Lung (tissue), 12 donors: ENCODE data around the gene WNK1. TPM values are rescaled to one million over a fixed set of nuclear protein-coding genes. Genes with fewer than 3 reads are reported as not detected.

ENCODE experiments used
- ATAC-seq: fragments of 200-7000 bp; cut with Tn5 transposase; one replicate; pipeline ENCODE4 v1.9.1; 2020; ENCODE audit warnings: moderate number of reproducible peaks; ENCODE audit not compliant: insufficient read depth, low FRiP score
- DNase-seq, 3 donors: peaks; one replicate each; pipeline ENCODE4 v3.0.0-alpha.2; 2013 to 2017
- H3K27ac ChIP-seq, 2 donors: one replicate each; pipeline ENCODE4 v1.5.1; 2013; ENCODE audit warnings: mild to moderate bottlenecking in 2 of 2, moderate library complexity in 2 of 2, control low read depth in 1 of 2, inconsistent platforms in 1 of 2, low read depth in 1 of 2, low read length in 1 of 2
- H3K27me3 ChIP-seq, 3 donors: one replicate each; pipeline ENCODE4 v1.5.1; 2013; ENCODE audit warnings: low read length in 2 of 3; ENCODE audit not compliant: control insufficient read depth in 3 of 3, insufficient read depth in 3 of 3
- H3K36me3 ChIP-seq, 4 donors: one replicate each; pipeline ENCODE4 v1.5.1; 2013; ENCODE audit warnings: low read length in 4 of 4, mild to moderate bottlenecking in 1 of 4, moderate library complexity in 1 of 4; ENCODE audit not compliant: control insufficient read depth in 4 of 4, insufficient read depth in 4 of 4
- H3K4me1 ChIP-seq, 5 donors: one replicate each; pipeline ENCODE4 v1.5.1; 2013; ENCODE audit warnings: low read length in 5 of 5, mild to moderate bottlenecking in 2 of 5, moderate library complexity in 1 of 5; ENCODE audit not compliant: control insufficient read depth in 5 of 5, insufficient read depth in 5 of 5
- H3K4me3 ChIP-seq: one replicate; pipeline ENCODE4 v1.5.1; 2013; ENCODE audit warnings: mild to moderate bottlenecking, control low read depth, moderate library complexity
- H3K9ac ChIP-seq, 2 donors: one replicate each; pipeline ENCODE4 v1.5.1; 2013; ENCODE audit warnings: low read length in 2 of 2, control low read depth in 1 of 2; ENCODE audit not compliant: insufficient read depth in 1 of 2
- H3K9me3 ChIP-seq, 4 donors: one replicate each; pipeline ENCODE4 v1.5.1; 2013; ENCODE audit warnings: low read length in 3 of 4, mild to moderate bottlenecking in 1 of 4, moderate library complexity in 1 of 4; ENCODE audit not compliant: control insufficient read depth in 4 of 4, insufficient read depth in 3 of 4
- WGBS, 2 donors: extraction: QIAGEN DNeasy Blood & Tissue Kit; methylation state at CpG; one replicate each; pipeline ENCODE4 v1.1.7; 2013; 5-methylcytosine and 5-hydroxymethylcytosine counted together
- polyA plus RNA-seq, 2 donors: library from polyadenylated mRNA; stranded (reverse); fragments of 200-250 nt; gene quantifications; one replicate each; pipeline ENCODE4 v1.2.1, GENCODE V29; 2013
- total RNA-seq, 2 donors: library from RNA; depleted of rRNA in 1 of 2; stranded (reverse); fragments of >200 nt in 1 of 2; gene quantifications; one replicate each; pipeline ENCODE4 v1.2.1, GENCODE V29; 2014 to 2021
- TF ChIP-seq, protein P1 (sequence below): IDR thresholded peaks from 2 replicates; pipeline ENCODE4 v1.5.1; 2012; ENCODE audit warnings: mild to moderate bottlenecking; ENCODE audit errors: control extremely low read depth, extremely low read depth
- donor health status: control.
- donor health status: control.
- donor health status: Bipolar disorder and iron deficiency.
- donor health status: healthy.
- donor health status: DM: yes; HTN: yes; CAD: no.

The WNK1 gene
- total and polyA plus RNA-seq, 4 donors = 23.1 to 269 (median 128) TPM

DNA sequence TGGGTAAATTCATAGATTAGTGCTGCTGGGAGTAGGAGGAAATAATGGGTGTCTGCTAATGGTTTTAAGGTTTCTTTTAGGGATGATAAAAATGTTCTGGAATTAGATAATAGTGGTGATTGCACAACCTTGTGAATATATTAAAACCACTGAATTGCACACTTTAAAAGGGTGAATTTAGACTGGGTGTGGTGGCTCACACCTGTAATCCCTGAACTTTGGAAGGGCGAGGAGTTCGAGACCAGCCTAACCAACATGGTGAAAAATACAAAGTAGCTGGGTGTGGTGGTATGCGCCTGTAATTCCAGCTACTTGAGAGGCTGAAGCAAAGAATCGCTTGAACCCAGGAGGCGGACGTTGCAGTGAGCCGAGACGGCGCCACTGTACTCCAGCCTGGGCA, 195.9 kb downstream of the WNK1 start:
- 93 to 94% methylated on average over 9 of the region's 9 CpGs for WGBS, 2 donors
- H3K4me3 ChIP-seq = no peak overlapping the region
- ATAC-seq (no peak), DNase-seq (no peak)
- TF ChIP-seq, protein P1, sequence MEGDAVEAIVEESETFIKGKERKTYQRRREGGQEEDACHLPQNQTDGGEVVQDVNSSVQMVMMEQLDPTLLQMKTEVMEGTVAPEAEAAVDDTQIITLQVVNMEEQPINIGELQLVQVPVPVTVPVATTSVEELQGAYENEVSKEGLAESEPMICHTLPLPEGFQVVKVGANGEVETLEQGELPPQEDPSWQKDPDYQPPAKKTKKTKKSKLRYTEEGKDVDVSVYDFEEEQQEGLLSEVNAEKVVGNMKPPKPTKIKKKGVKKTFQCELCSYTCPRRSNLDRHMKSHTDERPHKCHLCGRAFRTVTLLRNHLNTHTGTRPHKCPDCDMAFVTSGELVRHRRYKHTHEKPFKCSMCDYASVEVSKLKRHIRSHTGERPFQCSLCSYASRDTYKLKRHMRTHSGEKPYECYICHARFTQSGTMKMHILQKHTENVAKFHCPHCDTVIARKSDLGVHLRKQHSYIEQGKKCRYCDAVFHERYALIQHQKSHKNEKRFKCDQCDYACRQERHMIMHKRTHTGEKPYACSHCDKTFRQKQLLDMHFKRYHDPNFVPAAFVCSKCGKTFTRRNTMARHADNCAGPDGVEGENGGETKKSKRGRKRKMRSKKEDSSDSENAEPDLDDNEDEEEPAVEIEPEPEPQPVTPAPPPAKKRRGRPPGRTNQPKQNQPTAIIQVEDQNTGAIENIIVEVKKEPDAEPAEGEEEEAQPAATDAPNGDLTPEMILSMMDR = no peak
- no peaks in the 10 kb centered on the region for H3K27me3 ChIP-seq
- H3K27ac ChIP-seq = no peak overlapping the region
- H3K9ac ChIP-seq = no peak overlapping the region
- H3K4me1 ChIP-seq = peaks cover 0 to 8% (median 2%) of the 10 kb centered on the region in 5 donors
- no peaks in the 10 kb centered on the region for H3K9me3 ChIP-seq
- peaks cover 0 to 2% (median 0%) of the 10 kb centered on the region in 4 donors for H3K36me3 ChIP-seq

DNA sequence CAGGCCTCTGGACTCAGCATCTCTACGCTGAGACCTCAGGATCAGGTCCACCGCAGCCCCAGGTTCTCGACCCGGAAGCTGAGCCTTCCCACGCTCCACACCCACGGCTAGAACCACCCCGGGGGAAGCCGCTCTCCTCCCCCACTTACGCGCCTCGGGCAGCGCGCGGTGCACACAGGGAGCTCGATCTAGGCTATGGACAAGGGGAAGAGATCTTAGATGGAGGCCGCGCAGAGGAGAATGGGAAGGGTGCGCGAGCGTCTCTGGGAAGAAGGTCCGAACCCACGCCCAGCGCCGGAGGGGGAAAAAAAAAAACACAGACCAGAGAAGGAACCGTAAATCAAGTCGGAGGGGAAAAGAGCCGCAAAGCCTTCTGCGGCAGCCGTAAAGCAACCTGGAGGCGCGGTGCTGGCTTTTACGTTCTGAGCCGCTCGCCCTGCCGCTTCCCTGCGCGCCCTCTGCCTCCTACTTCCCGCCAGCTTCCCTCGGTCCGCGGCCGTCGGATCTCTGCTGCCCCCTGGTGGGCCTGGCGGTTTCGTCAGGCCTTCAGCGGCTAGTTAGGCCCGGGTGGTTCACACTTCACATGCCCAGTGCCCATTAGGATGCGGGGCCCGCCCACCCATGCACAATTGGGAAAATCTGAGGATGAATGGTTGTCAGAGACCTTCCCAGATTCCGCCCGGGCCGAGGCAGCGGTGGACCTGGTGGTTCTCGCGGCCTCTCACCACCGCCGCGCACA, 197.2 kb downstream of the WNK1 start, which contains the start of gene RAD52:
TSS of gene RAD52 (minus strand) at position 242 of the 739 bp plus-strand sequence. CDS start 16,636 bp downstream, outside the sequence.
- H3K4me3 ChIP-seq = peak within 1 kb of the TSS; percentile 71
- peak within 1 kb of the TSS; percentile 89 for H3K27ac ChIP-seq
- ATAC-seq = peak; percentile 96
- no peaks in the 10 kb centered on the region for H3K36me3 ChIP-seq
- no peaks in the 10 kb centered on the region for H3K9me3 ChIP-seq
- 0 to 1% methylated on average over 57 to 58 of the region's 58 CpGs for WGBS, 2 donors
- TF ChIP-seq, protein P1 = peak; percentile 92
- H3K27me3 ChIP-seq = no peaks in the 10 kb centered on the region
- DNase-seq = peak; percentile 99 to 100 (median 99)
- H3K9ac ChIP-seq = peak within 1 kb of the TSS; percentile 69 to 81
- peaks cover 0 to 8% (median 2%) of the 10 kb centered on the region in 5 donors for H3K4me1 ChIP-seq

DNA sequence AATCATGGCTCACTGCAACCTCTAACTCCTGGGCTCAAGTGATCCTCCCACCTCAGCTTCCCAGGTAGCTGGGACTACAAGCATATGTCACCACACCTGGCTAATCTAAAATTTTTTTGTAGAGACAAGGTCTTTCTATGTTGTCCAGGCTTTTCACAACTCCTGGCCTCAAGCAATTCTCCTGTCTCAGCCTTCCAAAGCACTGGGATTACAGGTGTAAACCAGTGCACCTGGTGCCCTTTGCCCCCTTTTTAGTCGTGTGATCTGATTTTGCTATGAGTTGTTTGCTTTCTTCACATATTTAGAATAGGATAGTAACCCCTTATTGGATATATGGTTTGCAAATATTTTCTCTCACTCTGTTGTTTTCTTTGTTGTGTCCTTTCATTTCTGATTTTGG, 198.8 kb downstream of the WNK1 start:
- no peaks in the 10 kb centered on the region for H3K27me3 ChIP-seq
- ATAC-seq (no peak), DNase-seq (no peak)
- H3K27ac ChIP-seq = no peak overlapping the region
- WGBS, 2 donors = 54 to 77% methylated on average over 1 of the region's 1 CpG
- no peaks in the 10 kb centered on the region for H3K9me3 ChIP-seq
- TF ChIP-seq, protein P1 = no peak
- no peak overlapping the region for H3K4me3 ChIP-seq
- H3K36me3 ChIP-seq = no peaks in the 10 kb centered on the region
- H3K4me1 ChIP-seq = peaks cover 0 to 8% (median 2%) of the 10 kb centered on the region in 5 donors
- no peak overlapping the region for H3K9ac ChIP-seq
